NCI-H1092 treated with DMSO at 0.1 percent for 48 hours (cell line): ENCODE results near the gene LIF.
"Not testable (repeated sequence)": the region's sequence is repeated elsewhere in the genome, so short reads cannot be mapped to it uniquely, and the experiment has no call there.

Source experiments
- DNase-seq: peaks from one replicate; lab custom pipeline; 2025; lab: John Stamatoyannopoulos, UW

LIF gene

DNA sequence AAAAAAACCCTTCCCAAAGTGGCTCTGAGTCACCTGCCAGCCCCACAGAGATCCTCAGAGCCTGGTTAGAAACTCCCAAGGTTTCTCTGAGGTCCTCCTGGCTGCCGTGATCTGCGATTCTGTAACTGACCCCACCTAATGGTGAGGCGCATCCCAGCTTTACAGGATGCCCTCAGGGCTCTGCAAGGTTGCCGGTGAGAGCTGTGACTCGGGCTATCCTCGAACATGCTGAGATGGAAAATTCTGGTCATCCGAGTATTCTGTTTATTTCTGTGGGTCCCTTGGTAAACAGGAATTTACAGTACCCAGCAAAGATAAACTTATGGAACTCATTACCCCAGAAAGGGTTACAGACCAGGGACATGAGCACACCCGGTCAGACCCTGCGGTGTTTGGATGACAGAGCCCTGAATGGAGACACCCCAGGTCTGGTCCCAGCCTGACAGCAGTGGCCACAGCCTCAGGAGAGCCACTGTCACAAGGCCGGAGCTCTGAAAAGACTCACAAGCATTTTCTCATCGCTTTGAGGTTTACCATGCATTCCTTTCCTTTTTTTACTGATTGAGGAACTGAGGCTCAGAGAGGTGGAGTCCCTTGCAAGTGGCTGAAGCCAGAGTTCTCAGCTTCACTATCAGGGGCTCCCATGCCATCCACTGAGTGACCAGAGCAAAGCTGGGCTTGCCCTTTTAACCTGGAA lies 22.2 kb downstream of the LIF start:
- DNase-seq = no peak

DNA sequence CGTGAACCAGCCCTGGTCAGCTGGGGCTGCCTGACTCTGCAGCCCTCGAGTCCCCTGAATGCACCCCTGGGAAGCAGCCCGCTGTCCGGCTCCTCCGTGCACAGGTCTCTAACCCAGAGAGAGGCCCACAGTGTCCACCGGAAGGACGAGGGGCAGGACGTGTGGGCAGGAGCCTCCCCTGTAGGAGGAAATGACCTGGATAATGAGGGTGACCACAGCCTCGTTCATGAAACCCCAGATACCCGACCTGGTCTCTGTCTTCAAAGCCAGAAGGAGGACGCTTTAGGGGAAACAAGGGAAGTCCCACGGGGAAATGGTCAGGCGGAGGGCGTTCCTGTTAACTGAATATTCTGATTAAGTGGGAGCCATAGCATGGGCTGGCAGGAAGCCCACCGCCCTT lies 23.3 kb downstream of the LIF start:
- DNase-seq = no peak

DNA sequence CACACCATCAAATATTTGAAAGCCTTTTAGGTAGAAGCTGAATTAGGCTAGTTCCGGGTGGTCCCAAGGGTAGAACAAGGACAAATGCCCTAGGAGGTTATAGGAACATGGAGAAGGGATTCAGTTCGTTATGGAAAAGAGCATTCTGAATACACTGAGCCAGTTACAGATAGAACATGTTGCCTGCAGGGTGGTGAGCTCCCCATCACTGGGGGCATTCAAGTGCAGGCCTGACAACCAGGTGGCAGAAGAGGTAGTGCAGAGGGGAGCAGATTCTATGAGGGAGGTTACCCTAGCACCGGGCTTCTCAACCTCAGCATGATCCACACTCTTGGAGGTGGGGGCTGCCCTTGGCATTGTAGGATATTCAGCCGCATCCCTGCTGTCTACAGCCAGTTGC lies 24.2 kb downstream of the LIF start:
- DNase-seq = no peak

GRCh38 chr22:30221121-30221992 lies 25.2 kb downstream of the LIF start:
- DNase-seq = no peak

DNA sequence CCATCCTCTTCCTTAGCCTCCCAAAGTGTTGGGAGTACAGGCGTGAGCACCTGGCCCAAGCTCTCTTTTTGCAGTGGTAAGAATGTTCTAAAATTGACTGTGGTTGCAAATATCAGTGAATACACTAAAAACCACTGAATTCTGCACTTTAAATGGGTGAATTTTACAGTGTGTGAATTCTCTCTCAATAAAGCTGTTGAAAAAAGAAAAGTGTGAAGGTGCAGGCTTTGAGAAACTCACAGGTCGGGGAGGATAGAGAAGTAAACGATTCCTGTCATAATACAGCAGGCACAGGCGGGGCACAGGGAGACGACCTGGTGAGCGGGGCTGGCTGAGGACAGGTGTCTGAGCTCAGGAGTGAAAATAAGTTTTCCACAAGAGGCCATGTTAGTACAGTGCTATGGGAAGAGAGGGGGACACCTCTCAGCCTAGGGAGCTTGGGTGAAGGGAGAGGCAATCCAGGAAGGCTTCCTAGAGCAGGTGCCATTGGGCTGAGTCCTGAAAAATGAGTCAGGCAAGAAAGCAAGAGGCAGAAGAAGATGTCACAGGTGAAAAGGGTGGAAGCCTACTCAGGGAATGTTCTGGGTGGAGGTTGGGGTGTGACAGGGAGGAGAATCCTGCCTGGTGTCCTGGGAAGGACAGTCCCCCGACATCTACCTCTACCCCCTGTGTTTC lies 26.1 kb downstream of the LIF start:
- DNase-seq = no peak

DNA sequence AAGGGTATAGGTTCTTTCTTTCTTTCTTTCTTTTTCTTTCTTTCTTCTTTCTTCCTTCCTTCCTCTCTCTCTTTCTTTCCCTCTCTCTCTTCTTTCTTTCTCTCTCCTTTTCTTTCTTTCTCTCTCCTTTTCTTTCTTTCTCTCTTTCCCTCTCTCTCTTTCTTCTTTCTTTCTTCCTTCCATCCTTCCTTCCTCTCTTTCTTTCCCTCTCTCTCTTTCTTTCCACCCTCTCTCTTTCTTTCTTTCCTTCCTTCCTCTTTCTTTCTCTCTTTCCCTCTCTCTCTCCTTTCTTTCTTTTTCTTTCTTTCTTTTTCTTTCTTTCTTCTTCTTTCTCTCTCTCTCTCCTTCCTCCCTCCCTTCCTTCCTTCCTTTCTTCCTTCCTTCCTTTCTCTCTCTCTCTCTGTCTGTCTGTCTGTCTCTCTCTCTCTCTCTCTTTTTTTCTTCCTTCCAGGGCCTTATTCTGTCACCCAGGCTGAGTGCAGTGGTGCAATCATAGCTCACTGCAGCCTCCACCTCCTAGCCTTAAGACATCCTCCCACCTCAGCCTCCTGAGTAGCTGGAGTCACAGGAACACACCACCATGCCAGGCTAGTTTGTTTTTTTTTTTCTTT lies 26.8 kb downstream of the LIF start:
- DNase-seq = no peak

- no peak for DNase-seq
These were observed 27.4 kb downstream of the LIF start for GRCh38 chr22:30219049-30219654.

DNA sequence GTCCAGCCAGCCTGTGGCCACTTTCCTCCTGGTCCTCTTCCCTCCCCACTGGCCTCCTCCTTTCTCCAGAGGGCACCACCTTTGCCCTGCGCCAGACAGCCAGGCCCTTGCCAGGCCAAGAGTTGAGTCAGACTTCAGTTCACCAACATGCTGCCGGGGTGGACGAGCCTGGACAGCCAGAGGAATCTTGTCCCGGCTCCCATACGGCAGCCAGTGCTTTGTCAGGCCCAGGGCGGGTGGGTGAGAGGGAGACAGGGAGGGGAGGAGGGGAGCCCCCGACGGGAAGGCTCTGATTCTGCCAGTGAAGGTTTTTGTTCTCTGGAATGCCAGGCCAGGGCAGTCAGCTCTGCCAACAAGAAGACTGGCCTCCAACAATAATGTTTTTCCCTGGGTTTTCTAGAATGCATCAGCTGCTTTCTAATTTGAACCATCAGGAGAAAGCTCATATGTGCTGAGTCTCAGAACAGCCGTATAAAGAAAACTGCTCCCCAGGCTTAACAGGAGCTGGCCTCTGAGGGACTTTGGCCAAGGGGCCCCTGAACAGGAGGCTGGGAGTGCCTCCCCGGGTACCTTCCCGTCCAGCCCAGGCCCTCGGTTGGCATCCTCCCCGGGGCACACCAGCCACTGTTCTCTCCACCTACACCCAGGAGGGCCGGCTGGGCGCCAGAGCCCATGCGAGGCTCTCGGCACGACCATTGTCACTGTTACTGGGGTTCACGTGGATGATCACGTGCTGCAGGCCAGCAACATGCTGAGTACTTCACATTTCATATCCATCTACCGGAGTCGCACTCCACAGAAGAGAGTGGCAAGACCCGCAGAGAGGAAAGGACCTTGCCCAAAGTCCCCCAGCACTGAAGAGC lies 28.6 kb downstream of the LIF start:
- no peak for DNase-seq

DNA sequence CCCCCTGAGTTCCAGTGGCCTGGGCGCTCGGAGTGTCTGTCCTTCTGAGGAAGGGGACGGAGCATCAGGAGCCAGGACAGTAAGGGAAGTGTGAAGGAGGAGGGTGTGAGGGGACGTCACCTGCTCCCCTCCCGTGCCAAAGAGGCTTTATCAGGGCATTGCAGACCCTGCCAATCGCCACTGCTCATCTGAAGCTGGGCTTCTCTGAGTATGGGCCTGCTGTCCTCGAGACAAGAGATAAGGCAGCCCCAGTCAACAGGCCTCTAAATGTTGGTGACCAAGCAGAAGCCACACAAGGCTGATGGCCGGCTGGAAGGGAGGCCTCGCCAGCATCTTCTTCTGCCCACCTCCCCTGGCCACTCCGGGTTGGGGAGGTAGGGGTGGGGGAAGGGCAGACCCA lies 29.8 kb downstream of the LIF start:
- no peak for DNase-seq

DNA sequence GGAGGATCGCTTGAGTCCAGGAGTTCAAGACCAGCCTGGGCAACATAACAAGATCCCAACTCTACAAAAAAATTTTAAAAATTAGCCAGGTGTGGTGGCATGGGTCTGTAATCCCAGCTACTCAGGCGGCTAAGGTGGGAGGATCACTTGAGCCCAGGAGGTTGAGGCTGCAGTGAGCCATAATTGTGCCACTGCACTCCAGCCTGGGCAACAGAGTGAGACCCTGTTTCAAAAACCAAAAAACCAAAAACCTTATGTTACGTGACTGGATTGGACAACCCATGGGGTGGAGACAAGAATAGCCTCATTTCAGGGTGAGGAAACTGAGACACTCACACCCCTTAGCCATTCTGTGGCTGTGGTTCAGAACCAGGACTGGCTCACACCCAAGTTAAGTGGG lies 30.3 kb downstream of the LIF start:
- DNase-seq = not testable (repeated sequence)

- DNase-seq = no peak
These were observed 31.7 kb downstream of the LIF start for GRCh38 chr22:30214703-30215407.

DNA sequence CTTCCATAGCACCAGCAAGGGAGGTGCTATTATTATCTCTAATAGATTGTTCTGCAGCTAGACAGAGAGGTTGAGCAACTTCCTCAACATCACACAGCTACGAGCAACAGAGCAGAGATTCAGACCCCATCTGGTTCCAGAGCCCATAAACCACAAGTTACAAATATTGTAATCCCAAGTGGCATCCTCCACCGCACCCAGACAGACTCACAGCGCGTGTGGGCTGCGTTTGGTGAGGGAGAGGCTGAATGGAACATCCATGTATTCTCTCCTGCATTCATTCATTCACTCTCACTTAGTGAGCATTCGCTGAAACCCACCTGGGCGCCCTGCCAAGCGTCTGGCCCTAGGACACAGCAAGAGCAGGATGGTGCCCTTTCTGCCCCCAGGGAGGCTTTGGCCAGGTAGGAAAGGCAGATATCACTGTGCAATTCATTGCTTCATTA lies 33.5 kb downstream of the LIF start:
- DNase-seq = no peak

DNA sequence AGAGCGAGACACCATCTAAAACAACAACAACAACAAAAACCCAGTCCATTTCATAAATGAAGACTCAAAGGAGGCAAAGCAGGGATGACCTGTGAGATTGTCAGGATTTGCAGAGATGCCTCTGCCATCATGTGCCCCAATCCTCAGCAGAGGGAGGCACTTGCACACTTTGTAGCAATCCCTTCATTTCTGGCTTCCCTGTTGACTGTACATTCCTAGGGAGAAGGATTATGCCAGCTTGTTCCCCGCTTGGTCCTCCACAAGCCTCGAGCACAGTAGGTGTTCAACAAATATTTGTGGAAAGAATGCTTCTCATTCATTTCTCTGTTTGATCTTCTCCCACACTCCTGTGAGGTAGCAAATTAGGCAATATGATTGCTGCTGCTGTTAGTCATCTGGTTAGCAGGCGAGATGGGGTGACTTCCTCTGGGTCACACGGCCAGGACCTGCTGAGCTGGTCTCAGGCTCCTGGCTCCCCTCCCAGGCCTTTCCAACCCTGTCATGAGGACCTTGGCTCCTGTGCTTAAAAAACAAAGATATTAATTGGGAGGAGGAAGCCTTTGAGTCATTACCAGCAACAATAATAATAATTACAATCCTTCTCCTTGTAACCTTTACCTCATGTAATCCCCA lies 34.1 kb downstream of the LIF start:
- DNase-seq = no peak

- DNase-seq = no peak
These were observed 35.3 kb downstream of the LIF start for GRCh38 chr22:30211124-30211820.

DNA sequence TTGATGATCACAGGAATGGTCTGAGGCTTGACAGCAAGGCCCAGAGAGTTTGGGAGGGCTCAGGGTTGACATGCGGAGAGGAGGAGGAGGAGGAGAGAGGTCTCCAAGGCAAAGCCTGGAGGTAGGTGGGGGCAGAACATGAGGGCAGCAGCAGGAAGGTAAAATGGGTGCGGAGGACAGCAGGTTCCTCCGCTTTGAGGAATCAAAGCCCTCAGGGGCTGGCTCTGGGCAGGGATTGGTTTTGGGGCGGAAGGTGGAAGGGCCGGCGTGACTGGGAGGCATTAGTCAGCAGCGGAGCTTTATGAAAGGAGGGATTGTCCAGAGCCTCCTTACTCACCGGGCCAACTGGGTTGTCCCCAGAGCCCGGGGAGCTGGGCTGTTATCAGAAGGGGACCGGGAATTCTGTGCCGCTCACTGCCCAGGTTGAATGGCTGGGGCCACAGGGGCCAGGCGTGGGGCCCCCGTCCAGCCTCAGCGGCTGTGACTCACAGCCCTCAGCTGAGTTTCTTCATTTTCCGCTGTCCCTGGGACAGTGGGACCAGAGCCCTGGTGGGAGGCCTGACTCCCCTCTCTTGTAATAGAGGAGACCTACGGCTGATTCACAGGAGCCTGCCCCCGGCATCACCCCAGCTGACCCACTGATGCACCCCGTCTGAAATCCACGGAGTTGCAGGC lies 36.2 kb downstream of the LIF start:
- no peak for DNase-seq

- no peak for DNase-seq
These were observed 36.9 kb downstream of the LIF start for GRCh38 chr22:30209642-30210041.

- DNase-seq = no peak
These were observed 37.6 kb downstream of the LIF start for GRCh38 chr22:30208631-30209603.
